ENCODE data around the gene ABCC1. TPM values are rescaled to one million over a fixed set of nuclear protein-coding genes. Genes with fewer than 3 reads are reported as not detected.
"Not testable (repeated sequence)": the region's sequence is repeated elsewhere in the genome, so short reads cannot be mapped to it uniquely, and the experiment has no call there.

The ABCC1 gene
- total RNA-seq, 4 donors from 2014 or later = 12.1 to 39.2 (median 18.6) TPM

DNA sequence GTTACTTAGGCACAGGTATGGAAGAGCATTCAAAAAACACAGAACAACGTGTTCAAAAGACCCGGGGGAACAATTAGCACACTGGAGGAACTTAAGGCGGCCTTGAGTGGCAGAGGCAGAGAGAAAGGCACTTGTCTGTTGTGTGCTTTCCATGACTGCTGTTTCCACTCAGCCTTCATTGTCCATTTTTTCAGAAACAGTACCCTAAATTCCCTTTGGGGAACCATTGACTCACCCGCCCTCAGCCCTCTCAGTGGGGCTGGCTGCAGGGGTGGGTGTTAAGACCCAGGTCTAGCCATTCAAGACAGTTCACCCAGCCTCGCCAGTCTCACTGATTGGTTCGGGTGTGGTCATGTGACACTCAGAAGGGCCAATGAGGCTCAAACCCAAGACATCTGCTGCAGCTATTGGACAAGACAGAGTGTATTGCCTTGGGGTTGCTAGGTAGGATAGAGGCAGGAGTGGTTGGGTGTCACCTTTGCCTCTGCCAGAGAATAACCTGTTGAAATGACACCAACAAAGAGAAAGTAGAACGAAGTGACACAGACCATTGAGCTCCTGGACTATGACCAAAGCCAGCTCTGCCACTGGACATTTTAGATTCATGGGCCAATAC, 41.4 kb upstream of the ABCC1 start:
- intact Hi-C loops (cut with DNase I; ENCODE audit: low total_unique reads) = no loop called here
- H3K4me1 ChIP-seq = no peaks in the 10 kb centered on the region
- no peak for DNase-seq
- no peak overlapping the region for H3K4me3 ChIP-seq
- TF ChIP-seq POLR2A (IDR thresholded peaks at IDR 0.05) = no peak
- no peak for TF ChIP-seq CTCF (IDR thresholded peaks at IDR 0.05)
- no peaks in the 10 kb centered on the region for H3K36me3 ChIP-seq
- no peaks in the 10 kb centered on the region for H3K9me3 ChIP-seq
- no peaks in the 10 kb centered on the region for H3K27me3 ChIP-seq
- no peak overlapping the region for H3K27ac ChIP-seq

- no peaks in the 10 kb centered on the region for H3K9me3 ChIP-seq
- H3K4me1 ChIP-seq = no peaks in the 10 kb centered on the region
- H3K27ac ChIP-seq = no peak overlapping the region
- no peak for TF ChIP-seq POLR2A (IDR thresholded peaks at IDR 0.05)
- no peak for TF ChIP-seq CTCF (IDR thresholded peaks at IDR 0.05)
- no peaks in the 10 kb centered on the region for H3K36me3 ChIP-seq
- no peak overlapping the region for H3K4me3 ChIP-seq
- H3K27me3 ChIP-seq = no peaks in the 10 kb centered on the region
- intact Hi-C loops (cut with DNase I; ENCODE audit: low total_unique reads) = no loop called here
- DNase-seq = no peak
These were observed 38.2 kb upstream of the ABCC1 start for GRCh38 chr16:15911198-15911597.

DNA sequence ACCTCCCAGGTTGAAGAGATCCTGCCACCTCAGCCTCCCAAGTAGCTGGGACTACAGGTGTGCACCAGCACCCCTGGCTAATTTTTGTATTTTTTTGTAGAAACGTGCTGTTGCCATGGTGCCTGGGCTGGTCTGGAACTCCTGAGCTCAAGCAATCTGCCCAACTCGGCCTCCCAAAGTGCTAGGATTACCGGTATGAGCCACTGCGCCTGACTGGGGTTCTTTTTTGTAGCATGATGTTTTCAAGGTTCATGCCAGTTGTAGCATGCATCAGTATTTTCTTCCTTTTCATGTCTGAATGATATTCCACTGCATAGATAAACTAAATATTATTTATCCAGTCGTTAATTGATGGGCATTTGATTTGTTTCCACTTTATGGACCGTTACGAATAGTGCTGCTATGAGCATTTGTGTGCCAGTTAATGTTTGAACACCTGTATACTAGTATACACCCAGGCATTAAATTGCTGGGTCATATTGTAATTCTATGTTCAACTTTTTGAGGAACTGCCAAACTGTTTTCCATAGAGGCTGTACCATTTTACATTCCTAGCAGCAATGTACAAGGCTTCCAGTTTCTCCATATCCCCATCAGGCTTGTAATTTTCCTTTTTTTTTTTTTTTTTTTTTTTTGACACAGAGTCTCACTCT, 36.2 kb upstream of the ABCC1 start:
- TF ChIP-seq POLR2A (IDR thresholded peaks at IDR 0.05) (no peak), CTCF (IDR thresholded peaks at IDR 0.05) (no peak)
- no peaks in the 10 kb centered on the region for H3K4me1 ChIP-seq
- DNase-seq = no peak
- no peak overlapping the region for H3K4me3 ChIP-seq
- no peaks in the 10 kb centered on the region for H3K27me3 ChIP-seq
- no peaks in the 10 kb centered on the region for H3K9me3 ChIP-seq
- H3K36me3 ChIP-seq = no peaks in the 10 kb centered on the region
- H3K27ac ChIP-seq = no peak overlapping the region
- intact Hi-C loops (cut with DNase I; ENCODE audit: low total_unique reads) = no loop called here

GRCh38 chr16:15915555-15916081, 33.8 kb upstream of the ABCC1 start:
- TF ChIP-seq POLR2A (IDR thresholded peaks at IDR 0.05) (no peak), CTCF (IDR thresholded peaks at IDR 0.05) (no peak)
- Histone ChIP-seq H3K4me3 (no peak overlapping the region), H3K27me3 (no peaks in the 10 kb centered on the region), H3K9me3 (no peaks in the 10 kb centered on the region), H3K36me3 (no peaks in the 10 kb centered on the region), H3K27ac (no peak overlapping the region), H3K4me1 (no peaks in the 10 kb centered on the region)
- intact Hi-C loops (cut with DNase I; ENCODE audit: low total_unique reads) = no loop called here
- no peak for DNase-seq

- Histone ChIP-seq H3K36me3 (no peaks in the 10 kb centered on the region), H3K4me1 (no peaks in the 10 kb centered on the region)
These were observed 33.1 kb upstream of the ABCC1 start for GRCh38 chr16:15916323-15916722.

DNA sequence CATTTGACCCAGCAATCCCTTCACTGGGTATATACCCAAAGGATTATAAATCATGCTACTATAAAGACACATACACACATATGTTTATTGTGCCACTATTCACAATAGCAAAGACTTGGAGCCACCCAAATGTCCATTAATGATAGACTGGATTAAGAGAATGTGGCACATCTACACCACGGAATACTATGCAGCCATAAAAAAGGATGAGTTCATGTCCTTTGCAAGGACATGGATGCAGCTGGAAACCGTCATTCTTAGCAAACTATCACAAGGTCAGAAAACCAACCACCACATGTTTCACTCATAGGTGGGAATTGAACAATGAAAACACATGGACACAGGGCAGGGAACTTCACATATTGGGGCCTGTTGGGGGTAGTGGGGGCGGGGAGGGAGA, 31.1 kb upstream of the ABCC1 start:
- H3K4me3 ChIP-seq; H3K9me3 ChIP-seq; H3K27ac ChIP-seq; DNase-seq; H3K27me3 ChIP-seq; H3K4me1 ChIP-seq; H3K36me3 ChIP-seq; intact Hi-C loops (cut with DNase I; ENCODE audit: low total_unique reads): not testable (repeated sequence)

More at GRCh38 chr16:15916323-15916722, 33.1 kb upstream of the ABCC1 start:
- Histone ChIP-seq H3K27ac (no peak overlapping the region), H3K9me3 (no peaks in the 10 kb centered on the region), H3K27me3 (no peaks in the 10 kb centered on the region), H3K4me3 (no peak overlapping the region)
- intact Hi-C loops (cut with DNase I; ENCODE audit: low total_unique reads) = no loop called here
- TF ChIP-seq CTCF (IDR thresholded peaks at IDR 0.05) (no peak), POLR2A (IDR thresholded peaks at IDR 0.05) (no peak)
- no peak for DNase-seq
